GM12878 (cell line): Measurements from ENCODE around the gene SLAIN2.

Experiments
- EZH2 ChIP-seq: IDR thresholded peaks from 2 replicates; pipeline ENCODE4 v1.6.1; 2012; ENCODE audit warnings: low read depth, mild to moderate bottlenecking, control low read depth, inconsistent platforms, low read length, borderline replicate concordance; ENCODE audit not compliant: control insufficient read depth
- HDGF ChIP-seq: fragments of 450-650 bp; IDR thresholded peaks from 2 replicates; pipeline ENCODE4 v1.6.1; 2016; ENCODE audit warnings: antibody characterized with exemption
- POLR2A ChIP-seq: IDR thresholded peaks from 2 replicates; pipeline ENCODE4 v1.6.1; 2011; ENCODE audit warnings: low read depth, mild to moderate bottlenecking, low read length
- POLR2AphosphoS5 ChIP-seq: IDR thresholded peaks from 2 replicates; pipeline ENCODE4 v1.6.1; 2011; ENCODE audit warnings: mild to moderate bottlenecking, low read length, inconsistent platforms
- RFX5 ChIP-seq: IDR thresholded peaks from 2 replicates; pipeline ENCODE4 v1.6.1; 2011; ENCODE audit warnings: low read depth, low read length, improper control_type of control experiment
- TF ChIP-seq, protein P1 (sequence below), 3 experiments: IDR thresholded peaks in 2 of 3; conservative IDR thresholded peaks in 1 of 3; 2 replicates each; pipeline ENCODE4 v1.5.1; 2011; ENCODE audit warnings: low read depth in 3 of 3, low read length in 3 of 3, mild to moderate bottlenecking in 3 of 3, control low read depth in 2 of 3, moderate library complexity in 2 of 3, inconsistent platforms in 1 of 3, mixed read lengths in 1 of 3; ENCODE audit not compliant: control insufficient read depth in 2 of 3, insufficient read depth in 1 of 3; ENCODE audit errors: extremely low read depth in 1 of 3
- TF ChIP-seq, protein P2 (sequence below): IDR thresholded peaks from 2 replicates; pipeline ENCODE4 v1.6.1; 2012; ENCODE audit warnings: low read length, inconsistent platforms

DNA sequence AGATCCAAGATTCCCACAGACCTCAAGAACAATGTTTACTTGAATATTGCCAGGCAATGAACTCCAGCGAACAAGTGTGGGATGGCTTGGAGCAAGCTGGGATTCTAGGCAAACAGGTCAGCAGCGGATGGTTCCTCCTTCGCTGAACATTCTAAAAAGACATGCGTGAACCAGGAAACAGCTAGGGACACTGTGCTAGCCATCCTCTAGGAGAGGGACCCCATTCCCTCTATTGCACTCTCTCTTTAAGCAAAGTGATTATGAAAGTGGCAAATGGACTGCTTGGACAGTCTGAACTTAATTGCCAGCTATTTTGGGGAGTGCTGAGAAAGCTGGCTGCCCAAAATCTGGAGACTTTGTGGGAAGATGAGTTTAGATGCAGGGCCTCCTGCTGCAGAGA, 41.8 kb upstream of the SLAIN2 start:
- TF ChIP-seq RFX5 (no peak), POLR2AphosphoS5 (no peak), HDGF (no peak), EZH2 (no peak), POLR2A (no peak)
- TF ChIP-seq, protein P1, sequence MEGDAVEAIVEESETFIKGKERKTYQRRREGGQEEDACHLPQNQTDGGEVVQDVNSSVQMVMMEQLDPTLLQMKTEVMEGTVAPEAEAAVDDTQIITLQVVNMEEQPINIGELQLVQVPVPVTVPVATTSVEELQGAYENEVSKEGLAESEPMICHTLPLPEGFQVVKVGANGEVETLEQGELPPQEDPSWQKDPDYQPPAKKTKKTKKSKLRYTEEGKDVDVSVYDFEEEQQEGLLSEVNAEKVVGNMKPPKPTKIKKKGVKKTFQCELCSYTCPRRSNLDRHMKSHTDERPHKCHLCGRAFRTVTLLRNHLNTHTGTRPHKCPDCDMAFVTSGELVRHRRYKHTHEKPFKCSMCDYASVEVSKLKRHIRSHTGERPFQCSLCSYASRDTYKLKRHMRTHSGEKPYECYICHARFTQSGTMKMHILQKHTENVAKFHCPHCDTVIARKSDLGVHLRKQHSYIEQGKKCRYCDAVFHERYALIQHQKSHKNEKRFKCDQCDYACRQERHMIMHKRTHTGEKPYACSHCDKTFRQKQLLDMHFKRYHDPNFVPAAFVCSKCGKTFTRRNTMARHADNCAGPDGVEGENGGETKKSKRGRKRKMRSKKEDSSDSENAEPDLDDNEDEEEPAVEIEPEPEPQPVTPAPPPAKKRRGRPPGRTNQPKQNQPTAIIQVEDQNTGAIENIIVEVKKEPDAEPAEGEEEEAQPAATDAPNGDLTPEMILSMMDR (IDR thresholded peaks at IDR 0.05 in 2 of 3, conservative IDR thresholded peaks at IDR 0.05 in 1 of 3; ENCODE audit: control insufficient read depth in 2 of 3, extremely low read depth in 1 of 3, insufficient read depth in 1 of 3, low read depth in 3 of 3, low read length in 3 of 3), result no peak
- TF ChIP-seq, protein P2, sequence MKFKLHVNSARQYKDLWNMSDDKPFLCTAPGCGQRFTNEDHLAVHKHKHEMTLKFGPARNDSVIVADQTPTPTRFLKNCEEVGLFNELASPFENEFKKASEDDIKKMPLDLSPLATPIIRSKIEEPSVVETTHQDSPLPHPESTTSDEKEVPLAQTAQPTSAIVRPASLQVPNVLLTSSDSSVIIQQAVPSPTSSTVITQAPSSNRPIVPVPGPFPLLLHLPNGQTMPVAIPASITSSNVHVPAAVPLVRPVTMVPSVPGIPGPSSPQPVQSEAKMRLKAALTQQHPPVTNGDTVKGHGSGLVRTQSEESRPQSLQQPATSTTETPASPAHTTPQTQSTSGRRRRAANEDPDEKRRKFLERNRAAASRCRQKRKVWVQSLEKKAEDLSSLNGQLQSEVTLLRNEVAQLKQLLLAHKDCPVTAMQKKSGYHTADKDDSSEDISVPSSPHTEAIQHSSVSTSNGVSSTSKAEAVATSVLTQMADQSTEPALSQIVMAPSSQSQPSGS, result no peak
